MM.1S (cell line): ENCODE data around the gene TMEFF1.

ENCODE experiments used
- DNase-seq: peaks from one replicate; pipeline ENCODE4 v3.0.0-alpha.2; 2015
- H2AFZ ChIP-seq: fragments of 300-600 bp; sonication (generic); 2 replicates; pipeline ENCODE4 v1.6.0; 2016; ENCODE audit warnings: antibody characterized with exemption, low read length
- H3F3A ChIP-seq: fragments of 300-600 bp; sonication (generic); 2 replicates; pipeline ENCODE4 v1.6.1; 2016; ENCODE audit warnings: mild to moderate bottlenecking, antibody characterized with exemption, low read length, moderate library complexity, mixed read lengths; ENCODE audit not compliant: insufficient read depth
- H3K27ac ChIP-seq: fragments of 300-600 bp; sonication (generic); 2 replicates; pipeline ENCODE4 v1.5.1; 2016; ENCODE audit warnings: mild to moderate bottlenecking, low read length
- H3K27me3 ChIP-seq: fragments of 300-600 bp; sonication (generic); replicated peaks from 2 replicates; pipeline ENCODE4 v1.6.0; 2016; ENCODE audit warnings: low read length; ENCODE audit not compliant: insufficient read depth
- H3K36me3 ChIP-seq: fragments of 300-600 bp; sonication (generic); replicated peaks from 2 replicates; pipeline ENCODE4 v1.6.1; 2016; ENCODE audit warnings: mild to moderate bottlenecking, low read length, mixed read lengths; ENCODE audit not compliant: insufficient read depth
- H3K4me1 ChIP-seq: fragments of 300-600 bp; sonication (generic); 2 replicates; pipeline ENCODE4 v1.6.1; 2016; ENCODE audit warnings: low read length, mixed read lengths
- H3K4me2 ChIP-seq: fragments of 300-600 bp; sonication (generic); 2 replicates; pipeline ENCODE4 v1.6.0; 2016; ENCODE audit warnings: low read depth, low read length
- H3K4me3 ChIP-seq: fragments of 300-600 bp; sonication (generic); 2 replicates; pipeline ENCODE4 v1.5.1; 2016; ENCODE audit warnings: low read length, mixed read lengths
- H3K79me2 ChIP-seq: fragments of 300-600 bp; sonication (generic); 2 replicates; pipeline ENCODE4 v1.6.1; 2016; ENCODE audit warnings: mixed run types, low read length, mixed read lengths
- H3K9ac ChIP-seq: fragments of 300-600 bp; sonication (generic); 2 replicates; pipeline ENCODE4 v1.6.1; 2016; ENCODE audit warnings: low read length, mixed read lengths
- H3K9me2 ChIP-seq: fragments of 300-600 bp; sonication (generic); replicated peaks from 2 replicates; pipeline ENCODE4 v1.6.1; 2016; ENCODE audit warnings: mild to moderate bottlenecking, low read length, mixed read lengths; ENCODE audit not compliant: insufficient read depth
- H3K9me3 ChIP-seq: fragments of 300-600 bp; sonication (generic); replicated peaks from 2 replicates; pipeline ENCODE4 v1.6.1; 2016; ENCODE audit warnings: mild to moderate bottlenecking, low read length, mixed read lengths; ENCODE audit not compliant: insufficient read depth
- H4K20me1 ChIP-seq: fragments of 300-600 bp; sonication (generic); 2 replicates; pipeline ENCODE4 v1.6.1; 2016; ENCODE audit warnings: mild to moderate bottlenecking, low read length, moderate library complexity, mixed read lengths; ENCODE audit not compliant: insufficient read depth
- EZH2 ChIP-seq: fragments of 300-600 bp; sonication (generic); optimal IDR thresholded peaks from 2 replicates; pipeline ENCODE3; 2017; ENCODE audit warnings: low read depth, mild to moderate bottlenecking, antibody characterized with exemption, low read length, mixed read lengths
- EZH2phosphoT487 ChIP-seq: fragments of 300-600 bp; sonication (generic); IDR thresholded peaks from 2 replicates; pipeline ENCODE4 v1.6.1; 2018; ENCODE audit warnings: antibody characterized with exemption, low read length
- TF ChIP-seq, protein P1 (sequence below): fragments of 300-600 bp; sonication (generic); IDR thresholded peaks from 2 replicates; pipeline ENCODE4 v1.5.1; 2016; ENCODE audit warnings: antibody characterized with exemption, low read length, mixed read lengths

Gene TMEFF1

GRCh38 chr9:100554935-100555401 is 82.0 kb downstream of the TMEFF1 start:
- no peaks in the 10 kb centered on the region for H3K27me3 ChIP-seq
- H2AFZ ChIP-seq, result no peak overlapping the region
- no peak overlapping the region for H3K9ac ChIP-seq
- H3K9me3 ChIP-seq, result no peaks in the 10 kb centered on the region
- H4K20me1 ChIP-seq, result no peaks in the 10 kb centered on the region
- H3K79me2 ChIP-seq, result no peaks in the 10 kb centered on the region
- H3K9me2 ChIP-seq, result no peaks in the 10 kb centered on the region
- H3K4me2 ChIP-seq, result peak overlapping the region; percentile 39
- peak; percentile 76 for DNase-seq
- peak overlapping the region; percentile 68 for H3K27ac ChIP-seq
- peaks cover 16% of the 10 kb centered on the region for H3F3A ChIP-seq
- no peak overlapping the region for H3K4me3 ChIP-seq
- H3K4me1 ChIP-seq, result peaks cover 29% of the 10 kb centered on the region
- TF ChIP-seq, protein P1, sequence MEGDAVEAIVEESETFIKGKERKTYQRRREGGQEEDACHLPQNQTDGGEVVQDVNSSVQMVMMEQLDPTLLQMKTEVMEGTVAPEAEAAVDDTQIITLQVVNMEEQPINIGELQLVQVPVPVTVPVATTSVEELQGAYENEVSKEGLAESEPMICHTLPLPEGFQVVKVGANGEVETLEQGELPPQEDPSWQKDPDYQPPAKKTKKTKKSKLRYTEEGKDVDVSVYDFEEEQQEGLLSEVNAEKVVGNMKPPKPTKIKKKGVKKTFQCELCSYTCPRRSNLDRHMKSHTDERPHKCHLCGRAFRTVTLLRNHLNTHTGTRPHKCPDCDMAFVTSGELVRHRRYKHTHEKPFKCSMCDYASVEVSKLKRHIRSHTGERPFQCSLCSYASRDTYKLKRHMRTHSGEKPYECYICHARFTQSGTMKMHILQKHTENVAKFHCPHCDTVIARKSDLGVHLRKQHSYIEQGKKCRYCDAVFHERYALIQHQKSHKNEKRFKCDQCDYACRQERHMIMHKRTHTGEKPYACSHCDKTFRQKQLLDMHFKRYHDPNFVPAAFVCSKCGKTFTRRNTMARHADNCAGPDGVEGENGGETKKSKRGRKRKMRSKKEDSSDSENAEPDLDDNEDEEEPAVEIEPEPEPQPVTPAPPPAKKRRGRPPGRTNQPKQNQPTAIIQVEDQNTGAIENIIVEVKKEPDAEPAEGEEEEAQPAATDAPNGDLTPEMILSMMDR, result no peak
- TF ChIP-seq EZH2 (no peak), EZH2phosphoT487 (no peak)
- no peaks in the 10 kb centered on the region for H3K36me3 ChIP-seq

- TF ChIP-seq, protein P1, result no peak
- TF ChIP-seq EZH2phosphoT487 (no peak), EZH2 (no peak)
- peaks cover 29% of the 10 kb centered on the region for H3K4me1 ChIP-seq
- no peak overlapping the region for H3K4me3 ChIP-seq
- H3K36me3 ChIP-seq, result no peaks in the 10 kb centered on the region
- H3K9ac ChIP-seq, result no peak overlapping the region
- H2AFZ ChIP-seq, result no peak overlapping the region
- no peaks in the 10 kb centered on the region for H3K27me3 ChIP-seq
- DNase-seq, result peak; percentile 24
- no peaks in the 10 kb centered on the region for H3K79me2 ChIP-seq
- no peaks in the 10 kb centered on the region for H3K9me3 ChIP-seq
- peak overlapping the region; percentile 39 for H3K4me2 ChIP-seq
- peaks cover 16% of the 10 kb centered on the region for H3F3A ChIP-seq
- no peaks in the 10 kb centered on the region for H4K20me1 ChIP-seq
- H3K9me2 ChIP-seq, result no peaks in the 10 kb centered on the region
- peak overlapping the region; percentile 68 for H3K27ac ChIP-seq
Measured at GRCh38 chr9:100555471-100555870, 82.5 kb downstream of the TMEFF1 start.

GRCh38 chr9:100557053-100557452 is 84.1 kb downstream of the TMEFF1 start:
- H3K27ac ChIP-seq, result no peak overlapping the region
- H3K4me3 ChIP-seq, result no peak overlapping the region
- H3K9ac ChIP-seq, result no peak overlapping the region
- no peaks in the 10 kb centered on the region for H3K27me3 ChIP-seq
- TF ChIP-seq EZH2, result no peak
- TF ChIP-seq, protein P1, result no peak
- TF ChIP-seq EZH2phosphoT487, result no peak
- no peak overlapping the region for H2AFZ ChIP-seq
- no peak for DNase-seq
- no peak overlapping the region for H3K4me2 ChIP-seq
- peaks cover 29% of the 10 kb centered on the region for H3K4me1 ChIP-seq
- peaks cover 16% of the 10 kb centered on the region for H3F3A ChIP-seq
- H4K20me1 ChIP-seq, result no peaks in the 10 kb centered on the region
- no peaks in the 10 kb centered on the region for H3K9me2 ChIP-seq
- no peaks in the 10 kb centered on the region for H3K9me3 ChIP-seq
- H3K79me2 ChIP-seq, result no peaks in the 10 kb centered on the region
- no peaks in the 10 kb centered on the region for H3K36me3 ChIP-seq
